Measurements from ENCODE around the gene XYLT1.
"Not testable (repeated sequence)": the region's sequence is repeated elsewhere in the genome, so short reads cannot be mapped to it uniquely, and the experiment has no call there.

The XYLT1 gene

DNA sequence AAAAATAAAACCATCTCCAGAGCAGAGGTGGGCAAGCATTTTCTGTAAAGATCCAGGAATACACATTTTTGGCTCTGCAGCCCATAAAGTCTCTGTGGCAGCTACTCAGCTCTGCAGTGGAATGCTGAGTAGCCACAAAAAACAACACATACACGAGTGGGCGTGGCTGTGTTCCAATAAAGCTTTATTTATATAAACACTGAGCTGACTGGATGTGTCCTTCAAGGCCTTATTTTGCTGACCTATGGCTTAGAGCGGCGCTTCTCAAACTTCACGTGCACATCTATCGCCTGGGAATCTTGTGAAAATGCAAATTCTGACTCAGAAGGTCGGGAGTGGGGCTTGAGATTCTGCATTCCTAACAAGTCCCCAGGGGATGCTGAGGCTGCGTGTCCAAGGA, 39.7 kb downstream of the XYLT1 start:
- DNase-seq (ENCODE audit: low spot score) = no peak

DNA sequence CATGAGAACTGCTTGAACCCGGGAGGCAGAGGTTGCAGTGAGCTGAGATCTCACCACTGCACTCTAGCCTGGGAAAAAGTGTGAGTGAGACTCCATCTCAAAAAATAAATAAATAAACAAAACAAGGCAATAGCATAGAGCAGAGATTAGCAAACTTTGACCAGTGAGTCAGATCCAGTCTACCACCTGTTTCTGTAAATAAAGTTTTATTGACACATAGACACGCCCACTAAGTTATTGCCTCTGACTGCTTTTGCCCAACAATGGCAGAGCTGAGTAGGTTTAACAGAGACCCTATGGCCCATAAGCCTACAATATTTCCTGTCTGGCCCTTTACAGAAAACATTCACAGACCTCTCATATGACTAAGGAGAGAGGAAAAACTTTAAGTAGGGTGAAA, 44.3 kb downstream of the XYLT1 start:
- DNase-seq (ENCODE audit: low spot score) = peak; percentile 67

DNA sequence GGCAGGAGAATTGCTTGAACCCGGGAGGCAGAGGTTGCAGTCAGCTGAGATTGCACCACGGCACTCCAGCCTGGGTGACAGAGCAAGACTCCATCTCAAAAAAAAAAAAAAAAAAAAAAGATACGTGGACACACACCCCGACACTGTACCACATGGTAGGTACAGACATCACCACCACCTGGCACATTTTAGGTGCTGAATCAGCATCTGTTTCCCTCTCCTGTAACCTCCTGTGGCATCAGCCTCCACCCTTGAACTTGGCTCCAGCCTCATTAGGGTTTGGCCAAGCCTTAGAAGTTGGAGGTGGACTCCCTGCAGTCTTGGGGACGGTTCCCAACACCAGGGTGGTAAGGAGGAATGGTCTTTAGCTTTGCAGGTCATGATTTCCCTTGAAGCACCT, 46.0 kb downstream of the XYLT1 start:
- peak; percentile 11 for DNase-seq (ENCODE audit: low spot score)

DNA sequence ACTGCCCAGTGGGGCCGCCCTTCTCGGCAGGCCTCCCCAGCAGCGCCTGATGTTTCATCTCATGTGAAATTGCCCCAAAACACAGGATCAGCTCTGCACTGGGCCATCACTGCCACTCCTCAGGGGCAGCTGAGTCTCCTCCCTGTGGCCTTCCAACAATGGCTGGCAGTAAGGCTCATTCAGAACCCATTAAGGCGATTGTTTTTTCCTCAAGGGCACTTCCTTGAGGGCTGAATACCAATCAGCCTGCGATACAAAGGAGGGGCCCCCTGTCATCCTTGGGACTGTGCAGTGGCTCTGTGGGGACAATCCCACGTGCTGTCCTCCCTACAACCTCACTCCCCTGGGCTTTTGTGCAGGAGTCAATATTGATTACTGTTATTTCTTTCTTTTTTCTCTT, 47.5 kb downstream of the XYLT1 start:
- no peak for DNase-seq (ENCODE audit: low spot score)

DNA sequence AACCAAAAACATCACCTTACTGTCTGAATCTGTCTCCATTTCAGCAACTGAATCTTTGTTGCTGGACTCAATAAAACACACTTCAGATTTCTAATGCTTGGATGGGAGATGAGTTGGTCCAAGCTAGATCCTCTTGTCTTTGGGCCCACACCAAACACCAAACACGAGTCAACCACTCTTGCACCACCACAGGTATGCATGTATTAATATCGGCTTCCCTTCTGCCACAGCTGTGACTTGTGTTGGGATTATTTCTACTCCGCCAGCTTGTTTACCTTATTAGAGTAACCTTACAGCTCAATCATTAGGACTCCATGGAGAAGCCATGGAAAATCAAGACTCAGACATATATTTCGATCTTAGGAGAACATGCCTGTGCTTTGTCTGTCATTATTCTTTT, 49.9 kb downstream of the XYLT1 start:
- no peak for DNase-seq (ENCODE audit: low spot score)

DNA sequence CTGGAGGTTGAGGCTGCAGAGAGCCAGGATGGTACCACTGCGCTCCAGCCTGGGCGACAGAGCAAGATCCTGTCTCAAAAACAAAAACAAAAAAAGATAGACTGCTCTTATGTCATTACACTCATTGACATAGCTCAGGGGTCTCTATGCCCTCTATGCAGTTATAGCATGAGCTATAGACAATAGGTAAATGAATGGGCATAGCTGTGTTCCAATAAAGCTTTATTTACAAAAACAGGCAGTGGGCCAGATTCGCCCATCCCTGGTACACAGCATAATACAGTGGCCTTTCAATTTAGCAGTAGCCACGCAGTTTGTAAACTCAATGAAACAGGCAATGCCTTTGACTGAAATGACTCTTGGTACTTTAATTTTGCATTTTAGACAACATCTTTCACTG, 51.5 kb downstream of the XYLT1 start:
- no peak for DNase-seq (ENCODE audit: low spot score)

DNA sequence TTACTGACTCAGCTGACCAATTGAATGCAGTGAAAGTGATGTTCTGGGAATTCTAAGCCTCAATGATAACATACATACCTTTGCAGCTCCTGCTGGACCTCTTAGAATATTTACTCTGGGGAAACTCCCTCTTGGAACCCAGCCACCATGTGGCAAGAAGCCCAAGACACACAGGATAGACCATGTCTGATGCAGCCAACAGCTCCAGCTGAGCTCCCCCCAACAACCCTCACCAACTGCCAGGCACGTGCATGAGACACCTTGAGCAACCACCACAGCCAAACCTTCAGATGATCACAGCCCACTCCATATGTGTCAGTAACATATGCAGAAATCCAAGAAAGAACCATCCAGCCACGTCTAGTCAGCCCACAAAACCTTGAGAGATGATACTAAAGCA, 53.0 kb downstream of the XYLT1 start:
- no peak for DNase-seq (ENCODE audit: low spot score)

DNA sequence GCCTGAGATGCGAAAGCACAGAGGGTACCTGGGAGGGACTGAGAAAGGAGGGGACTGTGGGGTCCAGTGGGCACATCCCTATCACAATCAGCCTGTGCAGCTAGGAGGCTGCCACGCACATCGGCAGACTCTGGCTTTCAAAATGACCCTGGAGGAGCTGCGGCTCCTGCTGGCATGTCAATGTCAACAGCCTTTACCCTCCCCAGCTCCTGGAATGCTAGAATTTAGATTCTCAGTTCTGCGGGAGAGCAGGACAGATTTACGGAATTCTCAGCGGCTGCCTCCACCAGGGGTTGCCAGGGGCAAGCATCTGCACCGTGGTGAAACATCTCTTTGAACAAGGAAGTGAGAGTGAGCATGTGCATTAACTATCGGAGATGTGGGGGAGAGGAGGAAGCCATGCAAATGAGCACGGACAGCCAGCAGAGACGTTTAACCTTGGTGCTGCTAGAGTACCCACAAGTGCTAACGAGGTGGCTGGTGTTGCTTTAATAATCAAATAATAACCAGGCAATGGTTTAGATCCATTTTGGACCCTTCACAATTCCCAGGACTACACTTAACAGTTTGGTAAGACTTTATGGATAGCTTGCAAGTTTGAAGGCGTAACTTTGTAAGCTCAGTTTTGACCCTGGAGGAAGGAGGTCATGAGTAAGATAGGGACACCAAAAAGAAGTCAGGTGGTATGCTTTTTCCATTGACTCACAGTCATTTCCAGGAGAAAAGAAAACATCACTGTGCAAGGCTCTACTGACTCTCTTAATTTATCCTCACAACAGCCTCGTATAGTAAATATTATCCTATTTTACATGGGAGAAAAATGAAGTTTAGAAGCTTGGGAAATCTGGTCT, 54.1 kb downstream of the XYLT1 start:
- no peak for DNase-seq (ENCODE audit: low spot score)

DNA sequence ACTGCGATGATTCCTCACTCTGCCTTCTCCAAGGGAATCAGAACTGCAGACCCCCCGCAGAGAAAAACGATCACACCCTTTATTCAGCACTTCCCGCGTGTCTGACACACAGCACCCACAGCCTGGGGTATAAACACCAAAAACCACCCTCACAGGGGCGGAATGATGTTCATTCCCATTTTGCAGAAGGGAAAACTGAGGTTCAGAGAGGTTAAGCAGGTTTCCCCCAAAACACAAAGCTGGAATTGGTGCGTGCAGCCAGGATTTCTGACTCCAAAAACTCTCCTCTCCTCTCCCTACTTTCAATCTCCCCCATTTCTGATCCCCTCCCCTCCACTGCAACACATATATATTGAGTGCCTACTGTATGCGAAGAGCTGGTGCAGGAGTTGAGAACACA, 55.8 kb downstream of the XYLT1 start:
- DNase-seq (ENCODE audit: low spot score) = no peak

DNA sequence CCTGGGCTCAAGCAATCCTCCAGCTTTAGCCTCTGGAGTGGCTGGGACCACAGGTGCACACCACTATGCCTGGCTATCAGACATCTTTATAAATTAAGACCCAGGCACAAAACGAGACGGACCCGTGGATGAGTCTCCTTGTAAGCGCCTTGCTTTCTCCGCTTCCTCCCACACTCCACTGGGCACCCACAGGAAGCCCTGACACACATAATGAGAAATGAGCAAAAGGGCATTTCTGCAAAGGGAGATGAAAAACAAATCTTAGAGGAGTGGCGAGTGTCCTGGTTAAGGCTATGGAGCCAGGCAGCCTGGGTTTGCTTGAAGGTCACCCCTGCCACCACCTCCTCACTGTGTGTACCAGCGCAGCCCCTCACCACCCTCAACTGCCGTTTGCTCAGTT, 56.3 kb downstream of the XYLT1 start:
- no peak for DNase-seq (ENCODE audit: low spot score)

DNA sequence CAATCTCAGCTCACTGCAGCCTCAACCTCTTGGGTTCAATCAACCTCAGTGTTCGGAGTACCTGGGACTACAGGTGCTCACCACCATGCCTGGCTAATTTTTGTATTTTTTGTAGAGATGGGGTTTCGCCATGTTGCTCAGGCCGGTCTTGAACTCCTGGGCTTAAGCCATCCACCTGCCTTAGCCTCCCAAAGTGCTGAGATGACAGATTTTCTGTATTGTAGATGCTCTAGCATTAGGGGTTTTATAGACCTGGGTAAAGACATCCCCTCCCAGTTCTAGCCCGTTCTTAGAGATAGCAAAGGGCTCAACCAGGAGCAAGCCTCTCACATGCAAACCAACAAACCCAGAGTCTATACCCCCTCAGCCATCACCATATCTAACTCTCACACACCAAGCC, 57.3 kb downstream of the XYLT1 start:
- no peak for DNase-seq (ENCODE audit: low spot score)

DNA sequence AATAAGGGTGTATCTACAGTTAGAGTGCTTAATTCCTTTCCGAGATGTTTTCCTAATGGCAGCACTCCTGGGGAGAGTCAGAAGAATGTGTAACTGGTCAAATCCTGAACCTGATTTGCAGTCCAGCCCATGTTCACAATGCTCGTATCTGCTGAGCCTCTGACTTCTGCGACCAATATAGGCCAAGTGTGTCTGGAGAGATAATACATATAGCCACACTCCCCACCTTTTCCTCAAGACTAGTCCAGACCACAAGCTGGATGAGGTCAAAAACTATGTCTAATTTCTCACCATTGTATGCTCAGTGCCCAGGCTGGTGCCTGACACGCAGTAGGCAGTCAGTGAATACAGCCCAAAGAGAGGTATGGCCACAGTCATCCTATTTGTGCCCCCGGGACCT, 58.0 kb downstream of the XYLT1 start:
- DNase-seq (ENCODE audit: low spot score) = no peak

DNA sequence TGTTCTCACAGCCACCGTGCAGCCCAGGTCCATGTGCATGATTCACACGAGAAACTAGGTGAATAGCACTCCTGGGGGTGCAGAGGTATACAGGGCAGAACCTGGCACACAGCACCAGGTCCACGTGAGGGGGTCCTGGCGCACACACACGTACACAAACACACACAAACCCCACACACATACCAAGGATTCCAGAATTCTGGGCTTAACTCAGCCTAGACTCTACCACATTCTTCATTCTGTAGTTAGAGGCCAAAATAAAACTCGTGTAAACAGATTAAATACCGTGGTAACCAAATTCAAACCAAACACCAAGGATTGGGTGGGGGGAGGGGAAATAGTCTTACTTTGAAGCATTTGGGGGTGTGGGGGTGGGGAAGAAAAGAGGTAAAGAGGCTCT, 58.5 kb downstream of the XYLT1 start:
- DNase-seq (ENCODE audit: low spot score) = no peak

DNA sequence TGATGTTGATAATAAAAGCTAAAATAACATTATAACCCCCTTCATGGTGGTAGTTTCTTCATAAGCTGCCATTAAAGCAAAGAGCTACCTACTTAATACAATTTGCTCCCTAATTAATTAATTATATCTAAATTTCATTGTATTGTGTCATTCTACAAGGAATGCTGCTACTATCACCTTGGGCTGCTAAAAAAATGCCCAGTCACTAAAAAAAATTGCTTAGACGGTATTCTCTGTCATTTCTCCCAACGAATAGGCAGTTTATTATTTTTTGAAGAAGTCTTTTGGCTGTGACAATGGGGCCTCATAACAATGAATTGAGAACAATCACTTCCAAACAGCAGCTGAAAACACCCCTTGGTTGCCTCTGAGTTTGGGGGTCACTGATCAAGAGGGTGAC, 59.5 kb downstream of the XYLT1 start:
- DNase-seq (ENCODE audit: low spot score) = no peak

DNA sequence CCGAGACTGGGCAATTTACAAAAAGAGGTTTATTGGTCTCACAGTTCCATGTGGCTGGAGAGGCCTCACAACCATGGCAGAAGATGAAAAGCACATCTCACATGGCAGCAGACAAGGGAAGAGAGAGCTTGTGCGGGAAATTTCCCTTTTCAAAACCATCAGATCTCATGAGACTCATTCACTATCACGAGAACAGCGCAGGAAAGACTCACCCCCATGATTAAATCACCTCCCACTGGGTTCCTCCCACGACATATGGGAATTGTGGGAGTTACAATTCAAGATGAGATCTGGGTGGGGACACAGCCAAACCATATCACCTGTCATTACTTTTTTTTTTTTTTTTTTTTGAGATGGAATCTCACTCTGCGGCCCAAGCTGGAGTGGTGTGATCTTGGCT, 60.4 kb downstream of the XYLT1 start:
- DNase-seq (ENCODE audit: low spot score) = not testable (repeated sequence)

DNA sequence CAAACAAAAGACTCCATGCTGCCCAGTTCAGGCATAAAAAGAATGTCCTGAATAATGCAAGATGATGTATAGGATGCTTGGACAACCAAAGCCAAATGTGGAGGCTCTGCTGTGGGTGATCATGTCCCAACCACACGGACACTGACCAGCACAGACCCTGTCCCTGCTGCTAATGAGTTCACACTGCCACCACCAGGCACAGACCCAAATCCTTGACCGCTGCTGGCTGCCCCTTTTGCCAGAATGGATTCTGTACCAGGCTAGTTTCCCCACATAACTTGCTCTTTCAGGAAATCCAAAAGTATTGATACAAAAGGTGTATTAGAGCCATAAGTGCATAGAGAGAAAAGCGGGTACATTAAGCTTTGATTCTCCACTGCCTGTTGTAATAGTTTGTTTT, 60.9 kb downstream of the XYLT1 start:
- no peak for DNase-seq (ENCODE audit: low spot score)

DNA sequence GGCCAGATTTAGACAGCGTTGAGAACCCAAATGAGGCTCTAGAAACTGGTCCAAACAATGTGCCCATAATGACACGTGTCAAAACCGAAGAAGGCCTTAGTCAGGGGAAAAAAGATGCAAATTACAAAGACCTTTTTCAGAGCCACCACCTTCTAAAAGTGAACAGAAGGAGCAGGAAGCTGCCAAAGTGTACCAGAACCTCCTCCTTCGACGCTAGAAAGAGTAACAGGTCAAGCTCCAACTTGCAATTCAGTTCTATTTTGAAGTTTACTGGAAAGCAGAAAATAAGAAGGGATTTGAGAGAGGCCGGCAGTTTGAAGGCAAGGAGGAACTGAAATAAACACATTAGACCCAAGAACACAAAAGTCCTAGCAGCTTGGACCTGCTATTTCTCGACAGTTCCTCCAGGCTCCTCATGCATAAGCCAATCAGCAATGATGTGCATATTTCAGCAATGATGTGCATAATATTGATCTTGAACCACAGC, 61.8 kb downstream of the XYLT1 start:
- DNase-seq (ENCODE audit: low spot score) = no peak

DNA sequence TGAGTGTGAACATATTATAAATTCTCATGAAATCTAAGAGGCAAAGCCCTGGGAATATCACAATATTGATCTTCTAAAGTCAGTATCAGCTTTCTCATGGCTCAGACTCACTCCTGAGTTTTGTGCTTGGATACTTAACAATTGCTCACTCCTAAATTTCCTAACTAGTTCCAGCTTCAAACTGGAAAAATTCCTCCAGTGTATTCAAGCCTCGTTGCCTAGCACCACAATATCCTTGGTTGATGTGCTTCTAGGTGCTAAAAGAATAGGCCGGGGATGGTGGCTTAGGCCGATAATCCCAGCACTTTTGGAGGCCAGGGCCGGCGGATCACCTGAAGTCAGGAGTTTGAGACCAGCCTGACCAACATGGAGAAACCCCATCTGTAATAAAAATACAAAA, 62.5 kb downstream of the XYLT1 start:
- no peak for DNase-seq (ENCODE audit: low spot score)

DNA sequence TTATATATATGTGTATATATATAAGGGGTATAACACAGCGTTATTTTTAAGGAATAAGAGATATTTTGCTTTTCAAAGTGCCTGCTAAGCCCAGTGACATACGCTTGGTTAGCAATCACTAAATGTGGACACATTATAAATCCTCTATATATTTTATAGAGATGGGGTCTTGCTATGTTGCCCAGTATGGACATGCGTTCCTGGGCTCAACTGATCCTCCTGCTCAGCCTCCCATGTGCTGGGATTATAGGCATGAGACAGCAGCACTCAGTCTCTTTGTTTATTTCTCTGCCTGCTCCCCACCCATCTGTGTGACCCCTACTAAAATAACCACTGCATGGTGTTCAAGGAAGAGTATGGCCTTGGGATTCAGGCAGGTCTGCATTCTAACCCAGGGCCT, 63.4 kb downstream of the XYLT1 start:
- no peak for DNase-seq (ENCODE audit: low spot score)

DNA sequence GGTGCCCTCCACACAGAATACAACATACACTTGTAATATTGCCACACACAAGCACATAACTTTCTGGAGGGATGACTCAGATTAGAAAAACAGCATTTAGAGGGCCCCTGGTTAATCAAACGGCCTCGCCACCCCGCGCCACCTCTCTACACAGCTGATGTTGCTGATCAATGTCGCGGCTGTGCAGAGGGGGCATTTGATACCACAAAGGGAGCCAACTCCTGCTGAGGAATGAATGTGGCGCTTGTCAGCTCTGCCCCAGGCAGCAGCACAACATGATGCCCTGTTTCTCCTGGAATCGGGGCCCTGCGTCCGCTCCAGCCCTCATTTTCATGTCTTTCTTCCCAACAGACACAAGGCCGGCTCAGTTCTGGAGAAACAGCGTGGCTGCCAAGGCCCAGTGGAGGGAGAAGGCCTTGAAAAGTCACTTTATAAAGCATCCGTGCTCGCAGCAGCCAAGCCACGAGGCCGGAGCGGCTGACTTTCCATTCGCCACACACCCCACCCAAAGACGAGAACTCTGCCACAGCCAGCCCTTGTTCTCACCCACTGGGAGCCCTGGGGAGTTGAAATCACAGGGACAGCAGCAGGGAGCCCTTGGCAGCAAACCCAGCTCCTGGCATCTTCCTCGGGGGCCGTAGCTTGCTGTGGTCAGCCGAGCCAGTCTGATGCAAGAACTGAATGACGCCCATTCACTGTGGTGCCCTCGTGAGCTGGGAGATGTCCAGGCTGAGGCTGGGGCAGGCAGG, 65.6 kb downstream of the XYLT1 start:
- no peak for DNase-seq (ENCODE audit: low spot score)

DNA sequence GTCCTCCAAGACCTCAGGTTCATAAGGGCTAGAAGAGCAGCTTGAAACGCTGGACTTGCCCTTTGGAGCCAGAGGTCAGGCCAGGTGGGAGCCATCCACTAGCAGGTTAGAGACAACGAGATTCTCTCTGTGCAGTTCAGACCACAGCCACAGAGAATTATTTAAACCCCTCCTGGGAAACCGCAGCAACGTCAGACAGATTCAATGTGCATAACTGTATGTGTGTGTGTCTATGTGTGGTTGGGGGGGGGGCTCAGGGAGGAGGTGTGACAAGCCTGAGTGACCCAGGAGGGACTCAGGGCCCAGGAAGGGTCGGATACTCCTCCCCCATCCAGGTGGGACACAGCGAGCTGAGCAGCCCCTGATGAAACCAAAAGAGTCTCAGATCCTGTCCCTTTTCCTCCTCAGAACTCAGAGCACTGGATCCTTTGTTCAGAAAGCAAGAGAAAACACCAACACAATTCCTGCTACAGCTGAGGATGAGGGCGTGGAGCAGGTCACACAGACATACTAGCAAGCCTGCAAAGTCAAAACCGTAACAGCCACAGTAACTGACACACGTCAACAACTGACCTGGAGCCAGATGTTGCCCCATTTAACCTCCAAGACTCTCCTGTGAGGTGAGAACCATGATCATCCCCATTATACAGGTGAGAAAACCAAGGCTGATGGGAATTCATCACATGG, 66.8 kb downstream of the XYLT1 start:
- no peak for DNase-seq (ENCODE audit: low spot score)

DNA sequence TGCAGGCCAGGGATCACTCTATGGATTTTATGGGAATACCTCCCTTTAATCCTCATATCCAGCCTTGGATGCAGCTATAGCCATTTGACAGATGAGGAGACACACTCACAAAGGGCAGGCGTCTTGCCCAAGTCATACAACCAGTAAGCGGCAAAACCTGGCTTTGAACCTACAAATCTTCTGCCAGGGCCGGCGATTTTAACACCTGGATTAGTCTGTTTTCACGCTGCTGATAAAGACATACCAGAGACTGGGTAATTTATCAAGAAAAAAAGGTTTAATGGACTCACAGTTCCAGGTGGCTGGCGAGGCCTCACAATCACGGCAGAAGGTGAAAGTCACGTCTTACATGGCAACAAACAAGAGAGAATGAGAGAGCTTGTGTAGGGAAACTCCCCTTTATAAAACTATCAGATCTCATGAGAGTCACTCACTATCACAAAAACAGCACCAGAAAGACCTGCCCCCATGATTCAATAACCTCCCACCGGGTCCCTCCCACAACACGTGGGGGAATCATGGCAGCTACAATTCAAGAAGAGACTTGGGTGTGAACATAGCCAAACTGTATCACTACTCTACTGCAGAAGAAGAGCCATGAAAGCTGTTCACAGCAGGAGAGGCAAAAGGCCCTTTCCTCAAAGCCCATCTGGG, 67.5 kb downstream of the XYLT1 start:
- no peak for DNase-seq (ENCODE audit: low spot score)

All from LoVo (cell line).